Large intestine (tissue), 3 donors: ENCODE data around the gene LACTBL1. TPM values are rescaled to one million over a fixed set of nuclear protein-coding genes. Genes with fewer than 3 reads are reported as not detected.

Experiments
- DNase-seq, 2 donors: peaks; one replicate each; pipeline versions ENCODE4 v3.0.0 to v3.0.0-alpha.2; 2013
- H3K27ac ChIP-seq: one replicate; pipeline ENCODE4 v1.5.1; 2013; ENCODE audit warnings: low read length
- H3K27me3 ChIP-seq: 2 replicates; pipeline ENCODE4 v1.6.1; 2013; ENCODE audit warnings: low read length; ENCODE audit not compliant: control insufficient read depth, insufficient read depth
- H3K36me3 ChIP-seq: 2 replicates; pipeline ENCODE4 v1.6.1; 2013; ENCODE audit warnings: low read length; ENCODE audit not compliant: control insufficient read depth, insufficient read depth
- H3K4me1 ChIP-seq: one replicate; pipeline ENCODE4 v1.6.1; 2013; ENCODE audit warnings: low read length; ENCODE audit not compliant: control insufficient read depth, insufficient read depth
- H3K4me3 ChIP-seq: one replicate; pipeline ENCODE4 v1.5.1; 2013; ENCODE audit warnings: low read length
- H3K9me3 ChIP-seq: one replicate; pipeline ENCODE4 v1.6.1; 2013; ENCODE audit warnings: mild to moderate bottlenecking, low read depth, low read length, moderate library complexity; ENCODE audit not compliant: control insufficient read depth
- WGBS: methylation state at CpG from one replicate; pipeline ENCODE4 v1.1.5; 2013; ENCODE audit warnings: low lambda C conversion rate; ENCODE audit not compliant: insufficient coverage; 5-methylcytosine and 5-hydroxymethylcytosine counted together
- polyA plus RNA-seq: library from polyadenylated mRNA; unstranded; fragments of 120-200 nt; gene quantifications from one replicate; pipeline ENCODE4 v1.2.1, GENCODE V29; 2013

LACTBL1 gene
- polyA plus RNA-seq, 1 donor = not detected

DNA sequence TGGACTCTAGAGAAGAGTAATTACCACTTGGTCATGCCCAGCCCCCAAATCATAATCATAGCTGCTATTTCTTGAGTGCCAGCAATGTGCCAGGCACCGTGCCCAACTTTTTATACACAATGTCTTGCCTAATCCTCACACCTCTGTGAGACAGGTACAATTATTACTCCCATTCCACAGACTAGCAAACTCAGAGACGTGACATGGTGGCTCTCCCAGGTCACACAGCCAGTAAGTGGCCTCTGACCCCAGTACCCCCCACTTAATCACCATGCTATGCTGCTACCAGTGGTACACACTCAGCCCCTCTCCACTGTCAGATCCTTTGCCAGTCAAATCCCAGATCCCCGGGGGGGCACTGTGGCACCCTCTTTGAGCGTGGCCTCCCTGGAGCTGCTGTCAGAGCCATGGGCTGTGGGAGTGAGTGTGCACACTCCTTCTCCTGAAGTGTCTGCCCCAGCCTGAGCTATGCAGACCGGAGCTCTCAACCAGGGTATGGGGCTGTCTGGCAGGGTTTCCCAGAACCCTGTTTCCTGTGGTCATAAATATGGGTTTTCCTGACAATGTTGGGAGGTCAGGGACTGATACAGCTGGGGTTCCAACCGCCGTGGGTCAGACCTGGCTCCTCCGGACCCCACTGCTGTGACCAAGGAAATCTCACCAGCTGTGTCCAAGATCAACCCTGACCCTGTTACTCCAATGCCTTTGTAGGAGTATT, 51.8 kb downstream of the LACTBL1 start:
- no peaks in the 10 kb centered on the region for H3K36me3 ChIP-seq
- no CpG with 5 or more reads among the region's 8 CpGs for WGBS
- H3K4me1 ChIP-seq = no peaks in the 10 kb centered on the region
- H3K9me3 ChIP-seq = no peaks in the 10 kb centered on the region
- no peak overlapping the region for H3K4me3 ChIP-seq
- H3K27ac ChIP-seq = no peak overlapping the region
- peaks cover 3% of the 10 kb centered on the region for H3K27me3 ChIP-seq
- DNase-seq = no peak

DNA sequence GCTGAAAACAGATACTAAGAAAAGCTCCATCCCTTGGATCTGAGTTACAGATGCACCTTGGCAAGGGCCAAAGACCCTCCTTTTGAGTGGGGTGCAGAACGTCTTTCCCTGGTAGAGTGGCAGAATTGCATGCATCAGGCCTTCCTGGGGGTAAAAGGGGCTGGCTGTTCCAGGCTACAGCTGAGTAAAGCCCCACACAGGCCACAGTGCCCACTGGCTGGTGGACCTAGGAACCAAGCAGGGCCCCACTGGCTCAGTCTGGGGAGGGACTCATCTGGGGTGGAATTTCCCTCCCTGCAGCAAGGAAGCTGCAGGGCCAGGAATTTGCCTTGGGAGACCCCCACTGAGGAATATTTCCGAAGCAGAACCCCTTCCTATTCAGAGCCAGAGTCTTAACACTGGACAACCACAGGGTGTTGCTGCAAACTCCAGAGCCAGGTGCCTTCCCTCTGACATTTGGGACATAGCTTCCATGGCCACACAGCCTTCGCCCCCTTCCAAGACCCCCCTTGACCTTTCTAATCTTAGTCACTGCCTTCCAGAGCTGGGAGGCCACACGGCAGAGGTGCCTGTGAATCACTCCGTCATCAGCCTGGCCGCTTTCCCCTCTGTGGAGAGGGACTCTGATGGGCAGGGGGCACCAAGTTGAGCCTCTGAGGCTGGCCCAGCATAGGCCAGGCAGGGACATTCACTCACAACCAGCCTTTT, 52.5 kb downstream of the LACTBL1 start:
- Histone ChIP-seq H3K36me3 (no peaks in the 10 kb centered on the region), H3K4me3 (no peak overlapping the region), H3K27ac (no peak overlapping the region), H3K9me3 (no peaks in the 10 kb centered on the region), H3K4me1 (no peaks in the 10 kb centered on the region), H3K27me3 (peaks cover 3% of the 10 kb centered on the region)
- DNase-seq = no peak
- WGBS = no CpG with 5 or more reads among the region's 6 CpGs

DNA sequence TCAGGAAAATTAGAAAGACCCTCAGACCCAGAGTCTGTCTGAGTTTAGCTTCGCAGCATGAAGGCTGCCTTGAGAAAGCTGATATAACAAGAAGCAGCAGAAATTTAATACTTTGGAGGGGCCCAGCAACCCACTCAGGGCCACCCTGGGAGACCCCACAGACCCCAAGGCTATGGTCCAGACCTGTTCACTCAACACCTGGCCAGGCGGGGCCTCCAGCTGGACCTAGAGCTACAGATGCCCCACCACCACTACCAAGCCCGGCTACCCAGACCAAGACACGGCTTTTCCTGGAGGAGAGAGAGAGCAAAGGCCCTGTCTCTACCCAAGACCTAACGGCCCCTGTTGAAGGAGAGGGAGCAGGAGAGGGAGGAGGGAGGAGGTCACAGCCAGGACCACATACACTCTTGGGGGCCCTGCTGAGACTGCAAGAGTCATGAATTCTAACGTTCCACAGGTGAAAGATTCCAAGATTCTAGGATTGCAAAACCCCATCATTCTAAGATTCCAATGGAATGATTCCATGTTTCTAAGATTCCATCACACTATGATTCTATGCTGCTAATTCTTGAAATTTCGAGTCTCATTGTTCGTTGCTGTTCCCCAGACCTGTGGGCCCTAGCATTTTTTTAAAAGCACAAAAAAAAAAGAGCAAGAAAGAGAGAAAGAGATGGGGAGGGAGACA, 53.2 kb downstream of the LACTBL1 start:
- Histone ChIP-seq H3K36me3 (peaks cover 2% of the 10 kb centered on the region), H3K27me3 (peaks cover 3% of the 10 kb centered on the region), H3K4me1 (peaks cover 2% of the 10 kb centered on the region), H3K4me3 (no peak overlapping the region), H3K27ac (no peak overlapping the region), H3K9me3 (no peaks in the 10 kb centered on the region)
- no peak for DNase-seq
- 100% methylated on average over 1 of the region's 8 CpGs for WGBS

DNA sequence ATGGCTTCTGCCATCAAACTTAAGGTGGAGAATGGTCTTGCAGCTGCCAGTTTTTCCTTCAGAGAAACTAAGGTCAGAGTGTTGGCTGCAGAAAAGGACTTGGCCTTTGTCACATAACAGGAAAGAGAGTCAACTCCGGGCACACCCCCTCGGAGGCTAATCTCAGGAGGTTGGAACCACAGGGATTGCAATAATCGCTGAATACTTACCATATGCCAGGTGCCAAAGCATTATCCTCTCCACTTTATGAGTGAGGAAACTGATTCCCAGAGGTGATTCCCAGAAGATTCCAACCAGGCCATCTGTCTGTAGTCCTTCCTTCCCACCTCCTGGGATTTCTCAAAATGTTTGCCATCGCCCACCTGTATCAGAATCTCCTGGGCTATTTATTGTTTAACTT, 54.0 kb downstream of the LACTBL1 start:
- peaks cover 2% of the 10 kb centered on the region for H3K4me1 ChIP-seq
- H3K36me3 ChIP-seq = peaks cover 4% of the 10 kb centered on the region
- no peak overlapping the region for H3K27ac ChIP-seq
- no peaks in the 10 kb centered on the region for H3K9me3 ChIP-seq
- no peak overlapping the region for H3K4me3 ChIP-seq
- WGBS = no CpG with 5 or more reads among the region's 4 CpGs
- DNase-seq = no peak
- H3K27me3 ChIP-seq = no peaks in the 10 kb centered on the region

DNA sequence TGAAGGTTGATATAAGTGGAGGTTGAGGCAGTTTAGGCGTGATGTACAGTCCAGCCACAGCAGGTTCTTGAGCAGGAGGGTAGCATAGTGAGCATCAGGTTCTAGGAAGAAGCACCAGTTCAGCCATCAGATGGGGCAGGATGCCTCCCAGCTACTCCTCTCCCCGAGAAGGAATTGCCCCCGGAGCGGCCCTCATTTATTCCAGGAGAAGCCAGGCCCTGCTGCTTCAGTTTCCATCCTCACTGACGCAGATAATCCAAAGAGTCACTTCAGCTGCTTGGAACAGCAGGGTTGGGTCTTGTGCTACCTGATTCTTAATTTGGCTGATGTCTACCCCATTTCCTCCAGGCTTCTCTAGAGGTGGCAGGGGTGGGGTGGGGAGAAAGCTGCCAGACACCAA, 54.7 kb downstream of the LACTBL1 start:
- Histone ChIP-seq H3K4me3 (no peak overlapping the region), H3K27me3 (no peaks in the 10 kb centered on the region), H3K27ac (no peak overlapping the region), H3K36me3 (peaks cover 6% of the 10 kb centered on the region), H3K9me3 (no peaks in the 10 kb centered on the region), H3K4me1 (peaks cover 2% of the 10 kb centered on the region)
- WGBS = no CpG with 5 or more reads among the region's 5 CpGs
- no peak for DNase-seq

DNA sequence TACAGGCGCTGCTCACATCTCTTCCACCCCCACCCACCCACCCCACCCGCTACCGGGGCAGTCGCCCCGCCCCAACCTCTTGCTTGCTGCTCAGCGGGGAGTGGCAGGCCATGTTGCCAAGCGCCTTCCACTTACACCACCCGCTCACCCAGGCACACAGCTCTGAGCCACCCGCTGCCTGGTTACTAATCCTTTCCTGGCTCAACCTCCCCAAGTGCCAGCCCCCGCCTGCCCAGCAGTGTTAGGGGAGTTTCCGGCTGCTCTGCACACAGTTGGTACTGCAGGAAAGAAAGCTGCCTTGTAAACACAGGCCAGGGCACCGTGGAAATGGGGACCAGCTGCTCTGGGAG, 56.2 kb downstream of the LACTBL1 start:
- Histone ChIP-seq H3K27ac (no peak overlapping the region), H3K9me3 (no peaks in the 10 kb centered on the region), H3K36me3 (peaks cover 16% of the 10 kb centered on the region), H3K4me3 (no peak overlapping the region), H3K4me1 (peaks cover 2% of the 10 kb centered on the region), H3K27me3 (no peaks in the 10 kb centered on the region)
- no CpG with 5 or more reads among the region's 12 CpGs for WGBS
- peak; percentile 15 to 37 for DNase-seq

DNA sequence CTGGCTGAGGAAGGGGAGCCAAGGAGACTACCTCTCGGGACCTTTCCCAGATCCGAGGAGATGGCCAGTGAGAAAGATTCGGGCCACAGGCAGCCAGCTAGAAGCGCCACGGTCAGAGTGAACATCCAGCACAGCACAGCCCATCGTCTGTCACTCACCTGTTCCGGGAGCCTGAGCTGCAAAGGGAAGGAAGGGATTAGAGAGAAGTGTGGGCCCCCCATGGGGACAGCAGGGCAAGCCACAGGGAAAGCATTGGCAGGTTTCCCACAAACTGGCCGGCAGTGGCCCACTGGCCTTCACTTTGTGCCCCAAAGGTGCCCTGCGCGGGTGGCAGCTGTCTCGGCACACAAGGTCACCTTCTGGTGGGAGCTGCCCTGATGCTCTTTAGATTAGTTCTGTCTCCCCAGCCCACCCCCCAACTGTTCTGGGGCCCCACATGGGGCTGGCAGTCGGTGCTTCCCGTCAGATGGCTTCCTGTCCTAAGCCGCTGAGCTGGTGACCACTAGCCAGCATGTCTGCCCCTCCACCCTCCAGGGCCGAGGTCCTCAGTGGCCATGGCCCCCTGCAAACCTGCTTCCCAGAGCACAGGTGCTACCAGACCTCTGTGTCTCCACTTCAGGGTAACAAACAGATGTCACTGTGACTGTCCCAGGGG, 56.7 kb downstream of the LACTBL1 start:
- no peaks in the 10 kb centered on the region for H3K27me3 ChIP-seq
- peaks cover 20% of the 10 kb centered on the region for H3K36me3 ChIP-seq
- H3K27ac ChIP-seq = no peak overlapping the region
- H3K4me1 ChIP-seq = peaks cover 2% of the 10 kb centered on the region
- no CpG with 5 or more reads among the region's 15 CpGs for WGBS
- H3K4me3 ChIP-seq = no peak overlapping the region
- H3K9me3 ChIP-seq = no peaks in the 10 kb centered on the region
- DNase-seq = no peak

DNA sequence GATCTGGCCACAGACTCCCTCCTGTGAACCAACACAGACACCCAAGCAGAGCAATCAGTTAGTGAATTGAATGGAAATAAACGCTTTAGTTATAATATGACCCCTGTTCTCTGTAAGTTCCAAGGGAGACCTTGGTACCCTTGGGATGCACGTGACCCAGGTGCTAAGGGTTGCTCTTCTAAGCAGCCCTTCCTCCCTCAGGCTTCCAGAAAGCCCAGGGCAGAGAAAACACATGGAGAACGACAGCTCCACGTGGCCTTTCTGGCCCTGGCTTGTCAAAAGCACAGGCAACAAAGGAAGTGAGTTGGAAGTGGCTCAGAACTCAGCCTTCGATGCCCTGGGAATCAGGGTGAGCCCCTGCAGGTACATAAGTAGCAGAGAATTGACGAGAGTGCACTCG, 57.4 kb downstream of the LACTBL1 start:
- DNase-seq = peak; percentile 40 to 70

DNA sequence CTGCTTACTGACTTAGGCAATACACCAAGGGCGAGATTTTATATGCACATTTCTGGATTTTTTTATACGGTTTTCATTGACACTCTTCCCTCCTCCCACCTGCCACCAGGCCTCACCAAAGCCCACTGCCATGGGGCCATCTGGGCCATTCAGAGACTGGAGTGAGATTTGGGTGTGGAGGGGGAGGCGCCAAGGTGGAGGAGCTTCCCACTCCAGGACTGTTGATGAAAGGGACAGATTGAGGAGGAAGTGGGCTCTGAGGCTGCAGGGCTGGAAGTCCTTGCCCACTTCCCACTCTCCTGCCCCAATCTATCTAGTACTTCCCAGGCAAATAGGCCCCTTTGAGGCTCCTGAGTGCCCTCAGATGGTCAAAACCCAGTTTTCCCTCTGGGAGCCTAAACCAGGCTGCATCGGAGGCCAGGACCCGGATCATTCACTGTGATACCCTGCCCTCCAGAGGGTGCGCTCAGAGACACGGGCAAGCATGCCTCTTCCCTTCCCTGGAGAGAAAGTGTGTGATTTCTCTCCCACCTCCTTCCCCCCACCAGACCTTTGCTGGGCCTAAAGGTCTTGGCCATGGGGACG, 57.9 kb downstream of the LACTBL1 start:
- H3K4me1 ChIP-seq = peaks cover 2% of the 10 kb centered on the region
- H3K27ac ChIP-seq = no peak overlapping the region
- DNase-seq = no peak
- no peaks in the 10 kb centered on the region for H3K9me3 ChIP-seq
- no peaks in the 10 kb centered on the region for H3K27me3 ChIP-seq
- H3K36me3 ChIP-seq = peaks cover 25% of the 10 kb centered on the region
- H3K4me3 ChIP-seq = no peak overlapping the region
- no CpG with 5 or more reads among the region's 8 CpGs for WGBS

More for the DNA sequence above, 57.4 kb downstream of the LACTBL1 start:
- H3K27ac ChIP-seq = no peak overlapping the region
- no CpG with 5 or more reads among the region's 7 CpGs for WGBS
- no peaks in the 10 kb centered on the region for H3K27me3 ChIP-seq
- no peaks in the 10 kb centered on the region for H3K9me3 ChIP-seq
- no peak overlapping the region for H3K4me3 ChIP-seq
- H3K36me3 ChIP-seq = peaks cover 20% of the 10 kb centered on the region
- peaks cover 2% of the 10 kb centered on the region for H3K4me1 ChIP-seq

DNA sequence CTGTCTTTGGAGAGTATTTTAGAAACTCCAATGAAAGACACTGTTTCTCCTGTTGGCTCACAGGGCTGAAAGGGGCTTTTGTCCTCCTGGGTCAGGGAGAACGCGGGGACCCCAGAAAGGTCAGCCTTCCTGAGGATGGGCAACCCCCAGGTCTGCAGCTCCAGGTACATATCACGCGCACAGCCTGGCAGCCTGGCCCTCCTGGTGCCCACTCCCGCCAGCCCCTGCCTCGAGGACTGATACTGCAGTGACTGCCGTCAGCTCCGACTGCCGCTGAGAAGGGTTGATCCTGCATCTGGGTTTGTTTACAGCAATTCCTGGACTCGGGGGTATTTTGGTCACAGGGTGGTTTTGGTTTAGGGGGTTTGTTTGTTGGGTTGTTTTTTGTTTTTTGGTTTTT, 58.5 kb downstream of the LACTBL1 start:
- Histone ChIP-seq H3K36me3 (peaks cover 30% of the 10 kb centered on the region), H3K4me3 (no peak overlapping the region), H3K9me3 (no peaks in the 10 kb centered on the region), H3K27me3 (no peaks in the 10 kb centered on the region), H3K4me1 (peaks cover 2% of the 10 kb centered on the region), H3K27ac (no peak overlapping the region)
- DNase-seq = no peak
- WGBS = no CpG with 5 or more reads among the region's 10 CpGs
